ENCODE data around the gene DLX3.

Gene DLX3

GRCh38 chr17:50015146-50015545 lies 20.1 kb upstream of the DLX3 start:
- TF ChIP-seq GLIS3 (CRISPR knock-in tag; IDR thresholded peaks at IDR 0.05) (no peak), ZNF8 (CRISPR knock-in tag; IDR thresholded peaks at IDR 0.05) (no peak), ARNTL (CRISPR knock-in tag; IDR thresholded peaks at IDR 0.05; ENCODE audit: borderline replicate concordance, low read depth) (no peak), TSHZ2 (CRISPR knock-in tag; IDR thresholded peaks at IDR 0.05) (no peak), ZNF70 (CRISPR knock-in tag; IDR thresholded peaks at IDR 0.05) (no peak), BACH2 (CRISPR knock-in tag; IDR thresholded peaks at IDR 0.05; ENCODE audit: borderline replicate concordance) (no peak), ISL1 (CRISPR knock-in tag; IDR thresholded peaks at IDR 0.05) (no peak), PPARA (CRISPR knock-in tag; IDR thresholded peaks at IDR 0.05; ENCODE audit: borderline replicate concordance) (no peak), ZFP3 (CRISPR knock-in tag; IDR thresholded peaks at IDR 0.05) (no peak), SNAI2 (CRISPR knock-in tag; IDR thresholded peaks at IDR 0.05) (no peak), PATZ1 (CRISPR knock-in tag; IDR thresholded peaks at IDR 0.05; ENCODE audit: borderline replicate concordance) (no peak), ZNF565 (CRISPR knock-in tag; conservative IDR thresholded peaks at IDR 0.05; ENCODE audit: low read depth) (no peak), ESRRG (CRISPR knock-in tag; IDR thresholded peaks at IDR 0.05) (no peak)

GRCh38 chr17:50014471-50015088 lies 19.6 kb upstream of the DLX3 start:
- no peak for ATAC-seq
- no peak for TF ChIP-seq ISL1 (CRISPR knock-in tag; IDR thresholded peaks at IDR 0.05)

More at GRCh38 chr17:50015146-50015545, 20.1 kb upstream of the DLX3 start:
- no peak for ATAC-seq

- no peak for TF ChIP-seq ISL1 (CRISPR knock-in tag; IDR thresholded peaks at IDR 0.05)
- TF ChIP-seq POU6F1 (CRISPR knock-in tag; IDR thresholded peaks at IDR 0.05; ENCODE audit: borderline replicate concordance, low read depth) = no peak
- no peak for TF ChIP-seq TSHZ2 (CRISPR knock-in tag; IDR thresholded peaks at IDR 0.05)
- no peak for TF ChIP-seq CREB5 (CRISPR knock-in tag; IDR thresholded peaks at IDR 0.05; ENCODE audit: low read depth)
- TF ChIP-seq ZFP30 (CRISPR knock-in tag; IDR thresholded peaks at IDR 0.05) = no peak
- no peak for TF ChIP-seq SNAI2 (CRISPR knock-in tag; IDR thresholded peaks at IDR 0.05)
- TF ChIP-seq ZC3H10 (CRISPR knock-in tag; IDR thresholded peaks at IDR 0.05) = no peak
- no peak for TF ChIP-seq ARNTL (CRISPR knock-in tag; IDR thresholded peaks at IDR 0.05; ENCODE audit: borderline replicate concordance, low read depth)
- no peak for ATAC-seq
Measured at GRCh38 chr17:50013079-50013478, 18.1 kb upstream of the DLX3 start.

- no peak for ATAC-seq
- TF ChIP-seq ESRRG (CRISPR knock-in tag; IDR thresholded peaks at IDR 0.05) (no peak), TCF4 (CRISPR knock-in tag; IDR thresholded peaks at IDR 0.05; ENCODE audit: borderline replicate concordance) (no peak), OSR1 (CRISPR knock-in tag; IDR thresholded peaks at IDR 0.05) (no peak), ZC3H10 (CRISPR knock-in tag; IDR thresholded peaks at IDR 0.05) (no peak), POU6F1 (CRISPR knock-in tag; IDR thresholded peaks at IDR 0.05; ENCODE audit: borderline replicate concordance, low read depth) (no peak), PATZ1 (CRISPR knock-in tag; IDR thresholded peaks at IDR 0.05; ENCODE audit: borderline replicate concordance) (no peak), SNAI2 (CRISPR knock-in tag; IDR thresholded peaks at IDR 0.05) (no peak), ZNF70 (CRISPR knock-in tag; IDR thresholded peaks at IDR 0.05) (no peak)
Measured at GRCh38 chr17:50009282-50009681, 14.3 kb upstream of the DLX3 start.
